Astrocyte (in vitro differentiated cells and primary cell): ENCODE measurements around the gene ATP6V1B1. TPM values are rescaled to one million over a fixed set of nuclear protein-coding genes. Genes with fewer than 3 reads are reported as not detected.

ENCODE experiments used
- DNase-seq: peaks from one replicate; pipeline ENCODE4 v3.0.0-alpha.2; 2010; ENCODE audit warnings: low read depth
- FAIRE-seq: peaks from 2 replicates; lab custom pipeline; 2011; peaks lifted over from hg19 to GRCh38; lab: Jason Lieb, UNC
- H2AFZ ChIP-seq: 2 replicates; pipeline ENCODE4 v1.6.0; 2012; ENCODE audit warnings: low read depth, low read length, inconsistent platforms
- H3K27ac ChIP-seq: 2 replicates; pipeline ENCODE4 v1.5.1; 2011; ENCODE audit warnings: low read depth, low read length, inconsistent platforms
- H3K27me3 ChIP-seq: 2 replicates; pipeline ENCODE4 v1.6.0; 2011; ENCODE audit warnings: low read length, inconsistent platforms; ENCODE audit not compliant: insufficient read depth
- H3K36me3 ChIP-seq: 2 replicates; pipeline ENCODE4 v1.5.1; 2011; ENCODE audit warnings: low read length, inconsistent platforms; ENCODE audit not compliant: insufficient read depth
- H3K4me1 ChIP-seq: 2 replicates; pipeline ENCODE4 v1.5.1; 2011; ENCODE audit warnings: low read length, inconsistent platforms; ENCODE audit not compliant: insufficient read depth
- H3K4me2 ChIP-seq: 2 replicates; pipeline ENCODE4 v1.6.0; 2012; ENCODE audit warnings: low read length, inconsistent platforms
- H3K4me3 ChIP-seq: 2 replicates; pipeline ENCODE4 v1.5.1; 2011; ENCODE audit warnings: low read depth, mild to moderate bottlenecking, low read length, inconsistent platforms; ENCODE audit not compliant: insufficient read depth
- H3K79me2 ChIP-seq: 2 replicates; pipeline ENCODE4 v1.6.0; 2012; ENCODE audit warnings: mild to moderate bottlenecking, low read length, inconsistent platforms; ENCODE audit not compliant: insufficient read depth
- H3K9ac ChIP-seq: 2 replicates; pipeline ENCODE4 v1.6.0; 2012; ENCODE audit warnings: mild to moderate bottlenecking, low read length, inconsistent platforms
- H3K9me3 ChIP-seq: 2 replicates; pipeline ENCODE4 v1.5.1; 2012; ENCODE audit warnings: low read depth, mild to moderate bottlenecking, low read length, inconsistent platforms; ENCODE audit not compliant: insufficient read depth
- H4K20me1 ChIP-seq: 2 replicates; pipeline ENCODE4 v1.6.0; 2012; ENCODE audit warnings: low read length, inconsistent platforms; ENCODE audit not compliant: insufficient read depth
- H3K27ac Mint-ChIP-seq: one replicate; pipeline ENCODE4 v1.8.0; 2021; ENCODE audit warnings: mild to moderate bottlenecking, mixed read lengths; ENCODE audit not compliant: unreplicated experiment
- H3K27me3 Mint-ChIP-seq: one replicate; pipeline ENCODE4 v1.8.0; 2021; ENCODE audit warnings: low read depth, mixed read lengths; ENCODE audit not compliant: unreplicated experiment
- H3K36me3 Mint-ChIP-seq: one replicate; pipeline ENCODE4 v1.8.0; 2021; ENCODE audit warnings: low read depth, mixed read lengths; ENCODE audit not compliant: unreplicated experiment
- H3K4me1 Mint-ChIP-seq: one replicate; pipeline ENCODE4 v1.8.0; 2021; ENCODE audit warnings: low read depth, mixed read lengths; ENCODE audit not compliant: unreplicated experiment
- H3K4me3 Mint-ChIP-seq: one replicate; pipeline ENCODE4 v1.8.0; 2021; ENCODE audit warnings: mild to moderate bottlenecking, moderate library complexity, mixed read lengths; ENCODE audit not compliant: unreplicated experiment
- H3K9me3 Mint-ChIP-seq: one replicate; pipeline ENCODE4 v1.8.0; 2021; ENCODE audit warnings: mild to moderate bottlenecking, mixed read lengths; ENCODE audit not compliant: unreplicated experiment
- EZH2 ChIP-seq: IDR thresholded peaks from 2 replicates; pipeline ENCODE4 v1.6.1; 2012; ENCODE audit warnings: mild to moderate bottlenecking, low read length, inconsistent platforms; ENCODE audit not compliant: insufficient read depth
- total RNA-seq: library from RNA; stranded (reverse); gene quantifications from 2 replicates; pipeline ENCODE4 v1.2.1, GENCODE V29; 2021
- TF ChIP-seq, protein P1 (sequence below): IDR thresholded peaks from 2 replicates; pipeline ENCODE4 v1.5.1; 2011; ENCODE audit warnings: low read depth, mild to moderate bottlenecking, inconsistent platforms, low read length, moderate library complexity; ENCODE audit not compliant: insufficient read depth

Gene ATP6V1B1
- total RNA-seq, 1 donor from 2014 or later: not detected

GRCh38 chr2:70890469-70891065 is 45.1 kb upstream of the ATP6V1B1 start:
- DNase-seq: no peak
- Histone ChIP-seq H3K27ac (no peak overlapping the region), H3K9me3 (no peaks in the 10 kb centered on the region), H3K4me1 (peaks cover 4% of the 10 kb centered on the region), H2AFZ (no peak overlapping the region), H3K4me2 (no peak overlapping the region), H3K4me3 (no peak overlapping the region), H3K27me3 (peaks cover 98% of the 10 kb centered on the region), H4K20me1 (peaks cover 12% of the 10 kb centered on the region), H3K9ac (no peak overlapping the region), H3K36me3 (no peaks in the 10 kb centered on the region), H3K79me2 (no peaks in the 10 kb centered on the region)
- Mint-ChIP-seq H3K4me3 (no peak overlapping the region), H3K36me3 (peaks cover 3% of the 10 kb centered on the region), H3K4me1 (peaks cover 2% of the 10 kb centered on the region), H3K27me3 (peaks cover 95% of the 10 kb centered on the region), H3K27ac (no peak overlapping the region), H3K9me3 (peaks cover 4% of the 10 kb centered on the region)
- TF ChIP-seq EZH2: no peak
- TF ChIP-seq, protein P1, sequence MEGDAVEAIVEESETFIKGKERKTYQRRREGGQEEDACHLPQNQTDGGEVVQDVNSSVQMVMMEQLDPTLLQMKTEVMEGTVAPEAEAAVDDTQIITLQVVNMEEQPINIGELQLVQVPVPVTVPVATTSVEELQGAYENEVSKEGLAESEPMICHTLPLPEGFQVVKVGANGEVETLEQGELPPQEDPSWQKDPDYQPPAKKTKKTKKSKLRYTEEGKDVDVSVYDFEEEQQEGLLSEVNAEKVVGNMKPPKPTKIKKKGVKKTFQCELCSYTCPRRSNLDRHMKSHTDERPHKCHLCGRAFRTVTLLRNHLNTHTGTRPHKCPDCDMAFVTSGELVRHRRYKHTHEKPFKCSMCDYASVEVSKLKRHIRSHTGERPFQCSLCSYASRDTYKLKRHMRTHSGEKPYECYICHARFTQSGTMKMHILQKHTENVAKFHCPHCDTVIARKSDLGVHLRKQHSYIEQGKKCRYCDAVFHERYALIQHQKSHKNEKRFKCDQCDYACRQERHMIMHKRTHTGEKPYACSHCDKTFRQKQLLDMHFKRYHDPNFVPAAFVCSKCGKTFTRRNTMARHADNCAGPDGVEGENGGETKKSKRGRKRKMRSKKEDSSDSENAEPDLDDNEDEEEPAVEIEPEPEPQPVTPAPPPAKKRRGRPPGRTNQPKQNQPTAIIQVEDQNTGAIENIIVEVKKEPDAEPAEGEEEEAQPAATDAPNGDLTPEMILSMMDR: no peak
- no peak for FAIRE-seq

DNA sequence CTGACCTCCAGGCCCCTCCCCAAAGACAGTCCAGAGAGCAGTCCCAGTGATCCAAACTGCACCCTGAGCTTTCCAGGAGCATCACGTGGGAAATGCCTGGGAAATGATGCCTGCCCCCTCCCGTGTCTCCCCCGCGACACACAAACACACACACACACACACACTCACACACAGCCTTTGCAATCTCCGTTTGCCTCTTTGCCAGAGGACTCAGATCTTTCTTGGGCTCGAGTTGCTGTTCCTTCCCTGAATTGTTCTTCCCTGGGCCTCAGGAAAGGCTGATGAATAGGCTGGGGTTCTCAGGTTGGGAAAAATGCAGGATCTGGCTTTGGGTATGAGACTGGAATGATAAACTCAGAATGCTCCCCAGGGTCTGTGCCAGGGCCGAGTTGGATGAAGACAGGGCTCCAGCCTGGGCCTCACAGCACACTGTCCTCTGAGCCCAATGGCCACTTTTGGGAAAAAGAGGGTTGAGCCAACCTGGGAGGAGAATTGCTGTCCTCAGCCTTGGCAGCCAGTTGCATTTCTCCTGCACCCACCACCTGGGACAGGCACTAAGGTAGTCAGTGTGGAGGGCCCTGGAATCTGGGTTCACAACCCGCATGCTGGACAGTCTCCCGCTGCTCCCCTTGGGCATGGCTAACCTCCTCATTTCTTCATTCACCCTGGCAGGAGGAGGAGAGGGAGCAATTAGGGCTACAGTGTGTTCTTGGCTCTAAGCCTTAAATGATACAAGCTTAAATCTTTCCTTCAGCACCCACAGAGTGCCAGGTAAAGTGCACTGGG is 43.9 kb upstream of the ATP6V1B1 start:
- Histone ChIP-seq H3K27me3 (peaks cover 98% of the 10 kb centered on the region), H3K36me3 (no peaks in the 10 kb centered on the region), H4K20me1 (peaks cover 6% of the 10 kb centered on the region), H3K9ac (no peak overlapping the region), H3K4me3 (no peak overlapping the region), H2AFZ (no peak overlapping the region), H3K9me3 (no peaks in the 10 kb centered on the region), H3K79me2 (no peaks in the 10 kb centered on the region), H3K4me2 (no peak overlapping the region), H3K27ac (no peak overlapping the region), H3K4me1 (peaks cover 4% of the 10 kb centered on the region)
- Mint-ChIP-seq H3K4me3 (no peak overlapping the region), H3K36me3 (peaks cover 3% of the 10 kb centered on the region), H3K4me1 (peaks cover 2% of the 10 kb centered on the region), H3K27ac (no peak overlapping the region), H3K27me3 (peaks cover 97% of the 10 kb centered on the region), H3K9me3 (peaks cover 6% of the 10 kb centered on the region)
- FAIRE-seq (no peak), DNase-seq (no peak)
- TF ChIP-seq, protein P1: no peak
- TF ChIP-seq EZH2: no peak

GRCh38 chr2:70892750-70893149 is 43.0 kb upstream of the ATP6V1B1 start:
- no peak for FAIRE-seq

More at GRCh38 chr2:70892750-70893149, 43.0 kb upstream of the ATP6V1B1 start:
- H3K9me3 ChIP-seq: no peaks in the 10 kb centered on the region
- H3K36me3 Mint-ChIP-seq: peaks cover 3% of the 10 kb centered on the region
- no peak overlapping the region for H3K27ac Mint-ChIP-seq
- H3K4me3 Mint-ChIP-seq: no peak overlapping the region
- peaks cover 4% of the 10 kb centered on the region for H3K4me1 ChIP-seq
- no peak overlapping the region for H3K9ac ChIP-seq
- peaks cover 8% of the 10 kb centered on the region for H4K20me1 ChIP-seq
- TF ChIP-seq EZH2: no peak
- TF ChIP-seq, protein P1: no peak
- peaks cover 98% of the 10 kb centered on the region for H3K27me3 Mint-ChIP-seq
- H3K9me3 Mint-ChIP-seq: peaks cover 8% of the 10 kb centered on the region
- H3K4me2 ChIP-seq: no peak overlapping the region
- H3K27me3 ChIP-seq: peaks cover 98% of the 10 kb centered on the region
- no peaks in the 10 kb centered on the region for H3K79me2 ChIP-seq
- H2AFZ ChIP-seq: no peak overlapping the region
- H3K27ac ChIP-seq: no peak overlapping the region
- H3K4me1 Mint-ChIP-seq: peaks cover 2% of the 10 kb centered on the region
- DNase-seq: no peak
- no peak overlapping the region for H3K4me3 ChIP-seq
- H3K36me3 ChIP-seq: no peaks in the 10 kb centered on the region
